Ishikawa (cell line): ENCODE results near the gene NXPH2.

Source experiments
- CEBPB ChIP-seq: IDR thresholded peaks from 2 replicates; pipeline ENCODE4 v1.6.1; 2012
- CREB1 ChIP-seq: IDR thresholded peaks from 2 replicates; pipeline ENCODE4 v1.6.1; 2012; ENCODE audit warnings: low read depth
- EGR1 ChIP-seq: IDR thresholded peaks from 2 replicates; pipeline ENCODE4 v1.6.1; 2012
- EP300 ChIP-seq: IDR thresholded peaks from 2 replicates; pipeline ENCODE4 v1.6.1; 2012; ENCODE audit warnings: borderline replicate concordance
- FOXM1 ChIP-seq: IDR thresholded peaks from 2 replicates; pipeline ENCODE4 v1.6.1; 2012; ENCODE audit warnings: low read depth, borderline replicate concordance
- MAX ChIP-seq: IDR thresholded peaks from 2 replicates; pipeline ENCODE4 v1.6.1; 2012
- NFIC ChIP-seq: IDR thresholded peaks from 2 replicates; pipeline ENCODE4 v1.6.1; 2012
- RAD21 ChIP-seq: IDR thresholded peaks from 2 replicates; pipeline ENCODE4 v1.6.1; 2012; ENCODE audit warnings: low read depth
- REST ChIP-seq: IDR thresholded peaks from 2 replicates; pipeline ENCODE4 v1.6.1; 2012; ENCODE audit warnings: low read depth, mild to moderate bottlenecking
- TAF1 ChIP-seq: IDR thresholded peaks from 2 replicates; pipeline ENCODE4 v1.6.1; 2012; ENCODE audit warnings: low read depth, mild to moderate bottlenecking
- TCF12 ChIP-seq: IDR thresholded peaks from 2 replicates; pipeline ENCODE4 v1.6.1; 2012; ENCODE audit warnings: low read depth
- TEAD4 ChIP-seq: IDR thresholded peaks from 2 replicates; pipeline ENCODE4 v1.6.1; 2012
- USF1 ChIP-seq: IDR thresholded peaks from 2 replicates; pipeline ENCODE4 v1.6.1; 2012
- YY1 ChIP-seq: IDR thresholded peaks from 2 replicates; pipeline ENCODE4 v1.6.1; 2012; ENCODE audit warnings: low read depth
- ZBTB7A ChIP-seq: IDR thresholded peaks from 2 replicates; pipeline ENCODE4 v1.6.1; 2012; ENCODE audit warnings: low read depth

The NXPH2 gene

GRCh38 chr2:138711812-138712211 is 68.4 kb downstream of the NXPH2 start:
- TF ChIP-seq REST (no peak), CREB1 (no peak), ZBTB7A (no peak)

- TF ChIP-seq CREB1 (no peak), YY1 (no peak), EP300 (no peak), TCF12 (no peak), RAD21 (no peak), TAF1 (no peak), NFIC (no peak)
These were observed 71.4 kb downstream of the NXPH2 start for GRCh38 chr2:138708682-138709241.

- TF ChIP-seq MAX (no peak), CREB1 (no peak), USF1 (no peak), NFIC (no peak), TCF12 (no peak), TAF1 (no peak), EP300 (no peak), CEBPB (no peak), TEAD4 (no peak), FOXM1 (no peak), EGR1 (no peak), ZBTB7A (no peak), RAD21 (no peak), YY1 (no peak), REST (no peak)
These were observed 72.7 kb downstream of the NXPH2 start for GRCh38 chr2:138707392-138708074.

- no peak for TF ChIP-seq USF1
- no peak for TF ChIP-seq EP300
- no peak for TF ChIP-seq TCF12
- no peak for TF ChIP-seq REST
- no peak for TF ChIP-seq CREB1
These were observed 76.9 kb downstream of the NXPH2 start for GRCh38 chr2:138703242-138703641.

- TF ChIP-seq REST (no peak), EP300 (no peak), EGR1 (no peak)
These were observed 79.5 kb downstream of the NXPH2 start for GRCh38 chr2:138700716-138701115.
